Activated CD8-positive, alpha-beta memory T cell treated with anti-CD3 and anti-CD28 coated beads for 24 hours (primary cell): ENCODE data around the gene NUDCD2.
"Not testable (repeated sequence)": the region's sequence is repeated elsewhere in the genome, so short reads cannot be mapped to it uniquely, and the experiment has no call there.

Experiments
- DNase-seq: peaks from one replicate; pipeline ENCODE4 v3.0.0-alpha.2; 2020

NUDCD2 gene

DNA sequence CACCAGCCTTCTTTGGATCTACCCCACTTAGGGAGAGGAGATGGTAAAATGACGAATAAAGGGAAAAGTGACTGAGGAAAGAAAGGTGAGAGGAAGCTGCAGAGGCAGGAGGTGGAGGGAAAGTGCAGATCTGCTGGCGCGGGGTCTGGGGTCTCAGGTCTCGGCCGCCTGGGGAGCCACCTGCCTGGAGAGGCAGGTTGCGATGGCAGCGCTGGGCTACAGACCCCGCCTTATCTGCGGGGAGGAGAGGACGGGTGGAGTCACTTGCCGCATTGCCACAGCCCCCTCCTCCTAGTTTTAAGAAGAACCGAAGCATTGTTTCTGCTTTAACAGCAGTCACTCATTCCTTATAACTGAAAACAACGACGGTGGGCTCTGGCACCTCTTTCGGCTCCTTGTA lies 44.2 kb downstream of the NUDCD2 start:
- not testable (repeated sequence) for DNase-seq

DNA sequence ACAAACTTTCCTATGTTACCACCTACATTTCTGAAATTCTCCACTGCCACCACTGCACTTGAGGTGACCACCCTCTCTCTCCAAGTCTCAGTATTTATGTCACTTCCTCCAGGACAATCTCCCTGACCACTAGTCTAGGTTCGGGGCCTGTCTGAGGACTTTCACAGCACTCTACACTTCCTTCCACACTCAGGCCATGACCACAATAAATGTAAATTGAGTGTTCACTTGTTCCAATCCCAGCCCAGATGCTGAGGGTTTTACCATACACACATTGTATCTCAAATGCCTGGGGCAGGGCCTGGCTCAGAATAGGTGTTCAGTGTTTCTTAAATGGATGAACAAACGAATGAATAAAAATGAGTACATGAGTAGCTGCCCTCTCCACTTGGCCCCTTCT lies 49.4 kb downstream of the NUDCD2 start:
- no peak for DNase-seq

DNA sequence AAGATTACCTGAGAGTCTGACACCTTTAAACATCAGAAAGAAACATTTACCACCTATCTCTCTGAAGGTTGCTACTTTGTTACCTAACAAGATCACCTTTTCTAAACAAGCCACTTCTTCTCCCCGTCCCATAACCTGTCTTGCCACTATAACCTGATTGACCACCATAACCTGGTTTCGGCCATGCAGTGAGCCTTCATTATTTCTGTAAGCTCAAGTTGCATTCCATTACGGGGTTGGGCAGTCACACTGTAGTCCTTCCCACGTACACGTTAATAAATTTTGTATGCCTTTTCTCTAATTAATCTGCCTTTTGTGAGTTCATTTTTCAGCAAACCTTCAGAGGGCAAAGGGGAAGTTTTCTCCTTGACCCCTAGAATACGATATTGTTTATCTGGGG lies 50.5 kb downstream of the NUDCD2 start:
- no peak for DNase-seq

DNA sequence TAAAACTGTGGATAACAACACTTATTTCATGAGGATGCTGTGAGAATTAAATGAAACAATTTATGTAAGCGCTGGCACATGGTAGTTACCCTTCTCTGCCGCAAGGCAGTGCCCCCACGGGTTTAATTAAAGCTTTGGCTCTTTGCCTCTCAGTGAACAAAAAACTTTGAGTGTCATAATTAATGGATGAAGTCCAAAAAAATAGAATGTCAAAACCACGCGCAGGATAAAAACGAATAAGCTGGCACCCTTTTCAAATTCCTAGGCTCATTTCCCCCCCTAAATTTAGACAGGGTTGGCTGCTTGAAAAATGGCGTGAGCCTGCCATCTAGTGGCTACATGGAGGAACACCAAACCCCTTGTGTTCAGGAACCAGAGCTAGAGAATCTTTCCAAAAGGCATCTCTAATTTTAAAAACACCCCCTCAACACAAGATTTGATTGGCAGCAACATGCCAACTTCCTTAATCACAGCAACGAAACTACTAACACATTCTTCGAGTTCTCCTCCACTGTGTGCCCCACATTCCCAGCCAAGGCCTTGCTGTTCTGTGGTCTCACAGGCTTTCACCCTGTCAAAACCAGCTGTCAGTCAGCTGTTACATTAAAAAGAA lies 51.5 kb downstream of the NUDCD2 start:
- peak; percentile 75 for DNase-seq

DNA sequence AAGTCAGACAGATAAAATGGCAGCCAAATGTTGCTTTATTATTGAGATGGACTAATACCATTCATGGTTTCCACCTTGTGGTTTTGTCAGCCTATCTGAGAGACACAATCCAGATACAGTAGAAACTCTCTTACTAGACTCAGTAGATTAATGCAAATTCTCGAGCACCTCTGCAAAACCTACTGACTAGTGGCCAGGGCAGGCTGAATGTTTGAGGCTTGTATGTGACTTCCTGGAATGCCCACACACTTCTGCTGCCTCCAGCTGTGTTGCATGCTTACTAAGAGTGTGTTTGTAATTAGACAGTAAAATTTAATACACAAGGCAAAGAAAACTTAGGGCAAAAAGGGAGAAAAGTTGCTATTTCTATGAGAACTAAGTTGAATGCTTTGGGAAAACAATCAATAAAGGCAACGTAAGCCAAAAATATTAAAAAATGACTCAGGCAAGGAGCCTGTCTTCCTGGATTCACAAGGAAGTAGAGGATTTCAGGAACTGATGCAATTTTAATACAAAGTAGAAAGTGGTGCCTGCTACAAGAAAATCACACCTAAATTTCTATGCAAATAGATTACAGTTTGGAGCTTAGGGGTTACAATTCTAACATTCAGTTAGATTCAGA lies 52.8 kb downstream of the NUDCD2 start:
- DNase-seq: no peak

DNA sequence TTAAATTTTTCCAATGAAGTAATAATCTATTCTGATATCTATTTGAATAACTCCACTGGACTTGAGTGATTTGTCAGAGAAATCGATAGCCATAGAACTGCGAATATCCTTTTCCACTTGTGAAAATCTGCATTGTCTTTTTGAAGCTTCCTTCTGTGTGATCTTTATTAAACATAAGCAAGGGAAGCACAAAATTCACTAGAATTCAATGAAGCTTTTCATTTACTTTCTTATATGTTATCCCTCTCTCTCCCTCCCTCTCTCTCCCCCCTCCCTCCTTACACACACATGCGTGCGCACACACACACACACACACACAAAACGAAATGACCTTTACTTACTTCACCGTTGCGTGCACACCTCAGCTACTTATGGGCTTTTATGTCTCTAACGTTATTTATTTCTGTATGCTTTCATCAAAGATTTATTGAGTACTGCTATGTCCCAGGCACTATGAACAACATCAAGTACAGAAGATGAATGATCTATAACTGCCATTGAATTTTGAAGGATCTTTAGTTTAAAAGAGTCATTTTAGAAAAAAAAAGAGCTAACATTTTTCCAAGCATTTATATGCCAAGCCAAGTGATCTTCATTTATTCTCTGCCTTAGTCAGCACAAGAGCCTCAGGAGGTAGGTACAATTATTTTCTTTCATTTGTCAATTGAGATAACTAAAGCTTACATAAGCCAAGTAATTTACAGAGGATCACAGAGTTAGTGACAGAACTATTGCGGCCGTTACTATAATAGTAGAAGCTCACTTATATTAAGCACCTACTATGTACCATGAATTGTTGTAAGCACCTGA lies 55.3 kb downstream of the NUDCD2 start:
- DNase-seq: no peak

DNA sequence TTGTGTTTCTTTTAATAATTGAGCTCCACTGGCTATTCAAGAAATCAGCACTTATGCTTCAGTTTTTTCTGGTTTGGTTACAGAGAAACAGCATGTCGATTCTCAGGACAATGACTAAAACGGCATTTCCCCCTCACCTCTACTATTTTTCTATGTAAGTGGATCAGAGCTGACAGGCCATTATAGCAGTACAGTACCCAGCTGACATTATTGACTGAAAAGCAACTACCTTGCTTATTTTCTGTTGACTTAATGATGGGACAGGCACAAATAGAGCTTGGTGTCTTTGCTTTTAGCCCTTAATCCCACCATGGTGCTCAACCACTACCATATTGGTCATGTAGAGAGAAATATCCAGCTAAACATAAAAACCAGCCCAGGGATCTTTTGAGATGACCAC lies 57.9 kb downstream of the NUDCD2 start:
- DNase-seq: no peak

DNA sequence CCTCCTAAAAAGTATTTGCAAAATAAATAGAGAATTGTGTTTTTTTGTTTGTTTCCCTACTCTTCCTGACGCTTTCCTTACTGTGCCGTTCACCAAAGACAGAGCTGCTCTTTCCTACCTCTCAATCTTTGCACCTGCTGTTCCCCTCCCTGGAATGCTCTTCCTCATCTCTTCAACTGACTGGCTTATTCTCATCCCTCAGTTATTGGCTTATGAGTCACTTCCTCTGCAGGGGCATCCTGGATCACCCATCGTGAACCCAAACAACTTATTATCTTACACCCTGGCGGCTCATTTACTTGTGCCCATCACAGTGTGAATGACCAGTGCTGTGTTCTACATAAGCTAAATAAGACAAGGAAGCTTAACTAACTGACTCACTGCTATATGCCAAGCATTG lies 58.6 kb downstream of the NUDCD2 start:
- DNase-seq: no peak

DNA sequence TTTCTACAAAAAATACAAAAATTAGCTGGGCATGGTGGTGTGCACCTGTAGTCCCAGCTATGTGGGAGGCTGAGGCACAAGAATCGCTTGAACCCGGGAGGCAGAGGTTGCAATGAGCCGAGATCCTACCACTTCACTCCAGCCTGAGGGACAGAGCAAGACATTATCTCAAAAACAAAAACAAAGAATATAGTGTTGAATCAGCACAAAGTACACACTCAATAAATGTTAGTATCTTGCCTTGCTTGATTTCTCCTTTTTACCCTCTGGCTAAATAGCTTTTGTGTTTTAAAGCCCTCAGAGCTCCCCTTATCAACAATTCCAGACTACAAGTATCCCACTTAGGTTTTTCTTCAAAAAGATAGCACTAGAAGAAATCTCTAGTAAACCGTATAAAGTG lies 60.0 kb downstream of the NUDCD2 start:
- DNase-seq: no peak

DNA sequence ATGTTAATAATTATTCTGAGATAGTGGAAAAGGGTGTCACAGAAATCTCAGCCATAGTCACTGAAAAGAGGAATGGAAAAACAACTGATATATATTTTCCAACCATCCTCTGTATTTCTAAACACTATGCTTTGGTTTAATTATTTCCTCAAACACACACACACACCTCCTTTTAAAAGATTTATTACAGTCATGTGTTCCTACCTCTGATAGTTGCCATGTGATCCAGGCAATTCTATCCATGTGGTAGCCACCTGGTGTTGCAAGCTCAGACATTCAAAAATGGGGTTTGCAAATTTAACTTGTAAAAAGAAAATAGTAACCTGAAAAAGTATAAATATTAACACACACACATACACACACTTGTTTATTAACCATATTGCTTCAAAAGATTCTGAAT lies 62.5 kb downstream of the NUDCD2 start:
- no peak for DNase-seq

DNA sequence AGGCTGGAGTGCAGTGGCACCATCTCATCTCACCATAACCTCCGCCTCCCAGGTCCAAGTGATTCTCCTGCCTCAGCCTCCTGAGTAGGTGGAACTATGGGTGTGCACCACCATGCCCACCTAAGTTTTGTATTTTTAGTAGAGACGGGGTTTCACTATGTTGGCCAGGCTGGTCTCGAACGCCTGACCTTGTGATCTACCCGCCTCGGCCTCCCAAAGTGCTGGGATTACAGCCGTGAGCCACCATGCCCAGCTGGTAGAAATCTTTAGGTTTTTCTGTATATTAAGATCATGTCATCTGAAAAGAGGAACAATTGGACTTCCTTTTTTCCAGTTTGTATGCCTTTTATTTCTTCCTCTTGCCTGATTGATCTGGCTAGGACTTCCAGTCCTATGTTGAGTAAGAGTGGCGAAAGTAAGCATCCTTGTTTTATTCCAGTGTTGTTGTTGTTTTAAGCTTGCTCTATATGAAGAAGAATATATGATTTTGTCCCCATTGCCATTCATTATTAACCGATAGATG lies 63.0 kb downstream of the NUDCD2 start:
- not testable (repeated sequence) for DNase-seq
